HG02798 (cell line): Measurements from ENCODE around the gene SLC7A1.

Source experiments
- ATAC-seq: cut with Tn5 transposase; IDR thresholded peaks from one replicate; pipeline ENCODE4 v1.9.1; 2021; ENCODE audit warnings: mild to moderate bottlenecking; ENCODE audit not compliant: unreplicated experiment, poor library complexity

SLC7A1 gene

GRCh38 chr13:29496241-29496712 is 99.2 kb downstream of the SLC7A1 start:
- ATAC-seq, result peak; percentile 47

GRCh38 chr13:29494520-29494919 is 101.0 kb downstream of the SLC7A1 start:
- ATAC-seq, result no peak

GRCh38 chr13:29493796-29494195 is 101.7 kb downstream of the SLC7A1 start:
- no peak for ATAC-seq

- ATAC-seq, result no peak
These were observed 104.2 kb downstream of the SLC7A1 start for GRCh38 chr13:29491248-29491647.

- ATAC-seq, result no peak
These were observed 105.0 kb downstream of the SLC7A1 start for GRCh38 chr13:29490561-29490885.

GRCh38 chr13:29489650-29490560 is 105.6 kb downstream of the SLC7A1 start:
- ATAC-seq, result no peak

DNA sequence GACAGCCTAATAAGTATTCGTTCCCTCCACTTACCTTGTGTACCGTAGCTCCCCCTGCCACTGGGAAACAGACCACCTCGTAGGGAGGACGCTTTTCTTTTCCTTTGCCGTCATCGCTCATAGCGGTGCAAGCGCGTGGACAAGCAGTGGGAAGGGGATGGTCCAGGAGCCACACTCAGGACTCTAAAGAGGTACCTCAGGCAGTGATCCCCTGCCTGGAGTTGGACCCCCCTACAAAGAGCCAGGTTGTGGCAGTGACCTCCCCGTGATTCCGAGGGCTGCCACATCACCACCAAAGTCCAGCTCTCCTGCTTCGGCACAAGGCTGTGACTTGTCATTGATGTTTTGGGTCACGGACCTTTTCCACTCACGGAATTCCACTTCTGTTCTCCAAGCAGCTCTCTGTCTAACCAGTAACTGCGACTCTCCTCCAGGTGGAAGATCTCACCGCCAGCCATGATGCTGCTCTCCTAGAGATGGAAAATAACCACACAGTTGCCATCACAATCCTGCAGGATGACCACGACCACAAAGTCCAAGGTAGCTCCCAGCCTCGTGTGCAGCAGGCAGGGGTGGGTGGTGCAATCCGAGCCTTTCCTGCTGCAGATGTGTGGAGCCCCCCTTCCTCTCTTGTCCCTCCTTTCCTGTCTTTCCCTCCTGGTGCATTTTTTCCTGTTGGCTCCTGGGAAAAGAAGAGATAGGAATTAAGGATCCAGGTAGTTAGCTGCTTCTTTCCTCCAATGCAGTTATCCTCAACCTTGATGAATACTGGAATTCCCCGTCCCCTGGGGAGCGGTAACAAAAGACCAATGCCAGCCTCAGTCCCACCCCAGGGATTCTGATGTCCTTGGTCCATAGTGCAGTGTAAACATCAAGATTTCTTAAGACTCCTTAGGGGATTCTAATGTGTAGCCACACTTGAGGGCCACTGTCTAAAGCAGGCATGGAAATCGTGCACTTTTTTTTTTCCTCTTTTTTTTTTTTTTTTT is 107.7 kb downstream of the SLC7A1 start:
- ATAC-seq, result no peak

GRCh38 chr13:29486551-29486950 is 108.9 kb downstream of the SLC7A1 start:
- ATAC-seq, result no peak

- no peak for ATAC-seq
These were observed 110.7 kb downstream of the SLC7A1 start for GRCh38 chr13:29484796-29485195.

- no peak for ATAC-seq
These were observed 111.3 kb downstream of the SLC7A1 start for GRCh38 chr13:29484236-29484635.

DNA sequence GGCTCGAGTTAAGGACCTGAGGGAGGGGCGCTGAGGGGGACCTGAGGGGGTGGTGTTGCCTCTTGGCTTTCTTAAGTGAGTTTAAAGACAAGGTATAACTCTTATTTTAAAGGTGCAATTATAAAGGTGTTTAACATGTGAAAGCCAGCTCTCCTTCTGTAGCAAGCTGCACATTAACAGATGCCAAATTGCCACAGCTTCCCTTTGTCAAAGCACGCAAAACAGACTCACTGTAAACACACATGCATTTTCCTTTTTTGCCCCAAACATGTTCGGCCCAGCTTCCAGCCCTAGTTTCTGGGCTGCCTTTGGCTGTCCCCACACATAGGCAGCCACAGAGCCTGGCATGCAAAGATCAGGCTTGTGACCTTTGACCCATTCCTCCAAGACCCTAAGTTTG is 111.9 kb downstream of the SLC7A1 start:
- no peak for ATAC-seq

- ATAC-seq, result no peak
These were observed 112.3 kb downstream of the SLC7A1 start for GRCh38 chr13:29483211-29483610.

GRCh38 chr13:29482504-29482903 is 113.0 kb downstream of the SLC7A1 start:
- ATAC-seq, result no peak

DNA sequence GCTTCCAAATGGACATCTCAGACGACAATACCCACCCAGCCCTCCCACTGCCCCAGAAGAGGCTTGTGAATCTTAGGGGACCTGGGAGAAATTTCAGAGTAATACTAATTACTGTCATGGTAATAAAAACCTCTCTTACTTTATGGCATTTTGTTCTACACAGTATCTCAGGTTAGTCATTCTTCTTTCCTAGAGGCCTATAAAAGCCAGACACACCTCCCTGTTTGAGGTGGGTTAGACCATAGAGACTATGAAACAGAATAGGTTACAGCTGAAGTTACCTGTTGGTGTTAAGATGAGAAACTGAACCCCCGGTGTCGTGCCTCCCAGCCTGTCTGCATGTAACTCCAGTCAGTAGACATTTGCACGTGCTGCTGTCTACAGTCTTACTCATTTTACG is 113.9 kb downstream of the SLC7A1 start:
- no peak for ATAC-seq

GRCh38 chr13:29480893-29481525 is 114.5 kb downstream of the SLC7A1 start:
- no peak for ATAC-seq

DNA sequence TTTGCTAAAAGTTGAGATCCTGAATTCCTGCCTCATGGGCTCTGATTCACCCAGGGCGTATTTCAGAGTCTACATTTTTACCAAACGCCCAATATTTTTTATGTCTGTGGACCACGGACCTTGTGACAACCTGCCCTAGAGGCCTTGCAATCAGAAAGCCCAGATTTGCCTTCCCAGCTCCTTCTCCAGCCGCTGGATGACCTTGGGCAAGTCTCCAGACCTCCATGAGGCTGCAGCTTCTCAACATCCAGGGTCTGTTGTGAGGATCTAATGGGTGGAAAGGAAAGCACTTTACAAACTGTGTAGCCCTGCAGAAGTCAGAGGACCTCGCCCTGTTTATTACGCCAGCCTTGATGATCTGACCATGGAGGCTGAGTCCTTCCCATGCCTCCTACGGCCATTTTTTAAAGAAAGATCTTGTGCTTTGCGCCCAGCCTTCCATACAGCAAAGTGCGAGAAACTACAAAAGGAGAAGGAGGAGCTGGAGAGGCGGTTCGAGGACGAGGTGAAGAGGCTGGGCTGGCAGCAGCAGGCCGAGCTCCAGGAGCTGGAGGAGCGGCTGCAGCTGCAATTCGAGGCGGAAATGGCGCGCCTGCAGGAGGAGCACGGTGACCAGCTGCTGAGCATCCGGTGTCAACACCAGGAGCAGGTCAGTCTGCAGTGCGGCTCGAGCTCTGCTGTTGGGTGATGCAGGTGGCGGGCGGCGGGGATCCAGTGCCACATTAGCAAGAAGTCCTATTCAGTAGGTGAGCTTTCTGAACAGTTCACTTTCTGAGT is 115.6 kb downstream of the SLC7A1 start:
- no peak for ATAC-seq

DNA sequence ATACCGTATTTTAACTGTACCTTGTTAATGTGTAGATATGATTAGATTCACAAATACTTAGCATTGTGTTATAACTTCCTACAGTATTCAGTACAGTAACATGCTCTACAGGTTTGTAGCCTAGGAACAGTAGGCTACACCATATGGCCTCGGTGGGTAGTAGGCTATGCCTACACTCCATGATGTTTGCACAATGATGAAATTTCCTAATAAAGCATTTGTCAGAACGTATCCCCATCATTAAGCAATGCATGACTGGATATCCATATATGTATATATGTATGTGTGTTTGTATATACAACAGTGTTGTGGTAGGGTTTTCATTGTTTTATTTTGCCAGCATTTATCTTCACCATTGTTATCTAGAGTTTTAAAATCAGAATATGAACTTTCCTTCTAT is 119.4 kb downstream of the SLC7A1 start:
- no peak for ATAC-seq

GRCh38 chr13:29474991-29475390 is 120.5 kb downstream of the SLC7A1 start:
- ATAC-seq, result no peak

- ATAC-seq, result no peak
These were observed 122.3 kb downstream of the SLC7A1 start for GRCh38 chr13:29473166-29473565.
